ENCODE data around the gene YJEFN3.

Gene YJEFN3

DNA sequence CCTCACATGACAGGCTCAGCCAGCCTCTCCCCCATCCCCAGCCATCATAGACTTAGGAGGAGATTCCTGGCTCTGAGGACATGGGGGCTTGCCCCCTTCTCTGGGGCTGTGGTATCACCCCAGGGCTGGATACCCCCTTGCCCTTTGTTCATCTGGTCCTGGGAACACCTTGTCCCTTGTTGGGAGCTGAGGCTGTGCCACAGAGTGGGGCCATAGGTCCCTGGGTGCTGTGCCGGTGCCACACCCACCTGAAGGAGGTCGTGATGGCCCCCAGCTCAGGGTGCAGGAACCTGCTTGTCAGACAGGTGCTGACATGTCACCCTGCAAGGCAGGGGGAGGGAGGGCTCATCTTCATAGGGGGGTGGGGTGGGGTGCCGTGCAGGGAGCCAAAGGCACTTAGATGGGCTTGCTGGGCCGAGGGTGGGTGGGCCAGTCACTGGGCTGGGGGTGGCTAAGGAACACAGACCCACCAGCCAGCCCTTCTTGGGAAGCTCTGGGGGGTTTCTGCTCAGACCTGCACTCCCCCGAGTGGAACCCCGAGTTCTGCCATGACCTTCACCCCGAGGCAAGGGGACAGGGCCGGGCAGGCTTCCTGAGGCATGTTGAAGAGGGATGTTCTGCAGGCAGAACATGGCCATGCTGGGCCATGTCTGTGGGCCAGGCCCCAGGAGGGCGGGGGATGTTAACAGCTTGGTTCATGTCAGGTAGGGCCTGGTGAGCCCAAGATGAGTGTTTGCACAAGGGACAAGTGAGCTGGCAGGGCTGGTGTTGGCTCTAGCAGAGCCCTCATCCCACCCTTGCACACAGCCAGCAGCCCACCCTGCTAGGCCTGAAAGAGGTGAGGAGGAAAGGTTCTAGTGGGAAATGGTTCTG, 41.4 kb upstream of the YJEFN3 start:
- in situ Hi-C loops (cut with HindIII; ENCODE audit: low sequenced_read_pairs), result no loop called here
- no peak for DNase-seq (ENCODE audit: low read depth)
- TF ChIP-seq, protein P1, sequence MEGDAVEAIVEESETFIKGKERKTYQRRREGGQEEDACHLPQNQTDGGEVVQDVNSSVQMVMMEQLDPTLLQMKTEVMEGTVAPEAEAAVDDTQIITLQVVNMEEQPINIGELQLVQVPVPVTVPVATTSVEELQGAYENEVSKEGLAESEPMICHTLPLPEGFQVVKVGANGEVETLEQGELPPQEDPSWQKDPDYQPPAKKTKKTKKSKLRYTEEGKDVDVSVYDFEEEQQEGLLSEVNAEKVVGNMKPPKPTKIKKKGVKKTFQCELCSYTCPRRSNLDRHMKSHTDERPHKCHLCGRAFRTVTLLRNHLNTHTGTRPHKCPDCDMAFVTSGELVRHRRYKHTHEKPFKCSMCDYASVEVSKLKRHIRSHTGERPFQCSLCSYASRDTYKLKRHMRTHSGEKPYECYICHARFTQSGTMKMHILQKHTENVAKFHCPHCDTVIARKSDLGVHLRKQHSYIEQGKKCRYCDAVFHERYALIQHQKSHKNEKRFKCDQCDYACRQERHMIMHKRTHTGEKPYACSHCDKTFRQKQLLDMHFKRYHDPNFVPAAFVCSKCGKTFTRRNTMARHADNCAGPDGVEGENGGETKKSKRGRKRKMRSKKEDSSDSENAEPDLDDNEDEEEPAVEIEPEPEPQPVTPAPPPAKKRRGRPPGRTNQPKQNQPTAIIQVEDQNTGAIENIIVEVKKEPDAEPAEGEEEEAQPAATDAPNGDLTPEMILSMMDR (IDR thresholded peaks at IDR 0.05; ENCODE audit: low read depth, low read length, missing control alignments), result no peak
- no peak overlapping the region for H3K4me3 ChIP-seq (ENCODE audit: low read depth, low read length)

DNA sequence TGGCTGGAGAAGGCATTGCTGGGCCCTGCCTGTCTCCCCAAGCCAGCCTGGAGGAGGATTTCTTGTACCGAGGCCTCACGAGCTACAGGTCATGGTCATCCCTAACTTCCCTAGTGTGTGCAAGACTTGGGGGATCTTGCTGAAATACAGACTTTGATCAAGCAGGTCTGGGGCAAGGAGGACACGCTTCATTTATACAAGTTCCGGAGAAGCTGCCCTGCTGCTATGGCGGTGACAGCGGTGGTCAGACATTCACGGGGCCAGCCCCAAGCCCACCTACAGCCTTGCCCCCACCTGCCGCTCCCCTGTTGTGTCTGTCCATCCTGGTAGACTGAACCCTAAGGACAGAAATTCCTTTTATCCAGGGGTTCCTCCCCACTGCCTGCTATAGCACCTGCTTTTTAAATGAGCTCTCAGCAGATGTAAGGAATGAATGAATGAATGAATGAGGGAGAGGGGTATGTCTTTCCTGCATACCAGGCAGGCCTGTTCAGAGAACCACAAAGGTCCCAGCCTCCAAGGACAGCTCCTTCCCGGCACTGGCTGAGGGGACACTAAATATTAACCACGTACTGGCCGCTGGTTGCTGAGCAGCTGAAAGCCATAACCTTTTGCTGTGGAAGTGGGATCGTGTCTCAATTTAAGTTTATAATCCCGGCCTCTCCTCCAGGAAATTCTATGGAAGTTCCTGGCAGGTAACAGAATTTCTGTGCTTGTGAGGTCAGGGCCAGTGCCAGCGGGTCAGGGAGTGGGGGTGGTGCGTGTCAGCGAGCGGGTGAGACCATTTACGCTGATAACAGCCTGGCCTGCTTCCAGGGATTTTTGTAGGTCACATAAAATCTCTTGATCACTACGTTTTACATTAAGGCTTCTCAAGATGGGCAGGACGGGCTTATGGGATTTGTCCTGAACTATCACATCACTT, 40.5 kb upstream of the YJEFN3 start:
- in situ Hi-C loops (cut with HindIII; ENCODE audit: low sequenced_read_pairs), result no loop called here
- TF ChIP-seq, protein P1 (IDR thresholded peaks at IDR 0.05; ENCODE audit: low read depth, low read length, missing control alignments), result no peak

DNA sequence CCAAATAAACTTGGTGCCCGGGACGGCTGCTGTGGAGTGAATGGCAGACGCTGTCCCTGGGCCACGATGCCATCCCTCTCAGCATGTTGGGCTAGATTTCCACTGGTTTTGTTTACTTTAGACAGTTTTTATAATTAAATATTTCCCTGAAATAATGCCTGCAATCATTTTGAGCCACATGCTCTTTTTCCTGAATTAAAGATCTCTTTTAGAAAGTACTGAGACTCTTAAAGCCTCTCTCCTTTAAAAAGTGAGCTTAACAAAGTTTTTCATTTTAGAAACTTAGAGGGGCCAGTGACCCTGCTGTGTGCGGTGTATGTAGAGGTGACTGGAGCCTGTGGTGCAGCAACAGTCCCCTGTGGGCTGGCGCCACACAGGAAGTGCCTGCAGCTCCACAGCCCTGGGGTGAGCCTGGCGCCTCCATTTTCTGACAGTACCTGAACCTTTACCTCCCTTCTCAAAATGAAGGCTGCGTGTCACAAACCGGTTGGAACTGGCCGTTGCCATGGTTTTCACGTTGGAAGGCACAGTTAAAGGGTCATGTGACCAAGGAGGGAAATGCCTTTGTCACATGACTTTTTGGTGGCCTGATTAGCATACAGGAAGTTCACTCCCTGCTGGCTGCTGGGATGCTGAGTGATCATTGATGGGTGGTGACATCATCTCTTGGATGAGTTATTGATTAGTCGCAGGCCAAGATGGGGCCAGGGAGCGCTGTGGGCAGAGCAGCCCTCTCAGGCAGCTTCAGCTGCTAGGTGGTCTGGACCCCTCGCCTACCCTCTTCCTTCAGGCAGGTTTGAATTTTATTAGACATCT, 39.6 kb upstream of the YJEFN3 start:
- TF ChIP-seq, protein P1 (IDR thresholded peaks at IDR 0.05; ENCODE audit: low read depth, low read length, missing control alignments), result no peak
- DNase-seq (ENCODE audit: low read depth), result peak; percentile 82
- H3K4me3 ChIP-seq (ENCODE audit: low read depth, low read length), result no peak overlapping the region
- in situ Hi-C loops (cut with HindIII; ENCODE audit: low sequenced_read_pairs), result no loop called here

More for the DNA sequence above, 40.5 kb upstream of the YJEFN3 start:
- no peak for DNase-seq (ENCODE audit: low read depth)
- no peak overlapping the region for H3K4me3 ChIP-seq (ENCODE audit: low read depth, low read length)

DNA sequence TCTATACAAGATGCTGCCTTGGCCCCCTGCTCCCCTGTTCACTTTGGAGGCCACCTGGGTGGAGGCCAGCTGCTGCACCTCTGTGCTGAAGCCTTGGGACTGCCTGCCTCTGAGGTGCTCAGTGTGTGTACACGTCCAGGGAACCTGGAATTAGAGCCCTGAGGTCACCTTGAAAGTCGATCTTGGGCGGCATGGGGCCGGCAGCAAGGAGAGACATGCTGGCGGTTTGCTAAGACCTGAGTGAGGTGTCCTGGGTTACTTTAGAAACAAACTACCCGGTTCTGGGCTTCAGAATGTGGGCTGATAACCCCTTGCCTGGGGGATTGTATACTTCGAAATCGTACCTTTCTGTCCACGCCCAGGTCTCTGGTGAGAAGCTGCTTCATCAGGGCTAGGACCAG, 38.9 kb upstream of the YJEFN3 start:
- no peak overlapping the region for H3K4me3 ChIP-seq (ENCODE audit: low read depth, low read length)
- DNase-seq (ENCODE audit: low read depth), result no peak
- in situ Hi-C loops (cut with HindIII; ENCODE audit: low sequenced_read_pairs), result no loop called here

DNA sequence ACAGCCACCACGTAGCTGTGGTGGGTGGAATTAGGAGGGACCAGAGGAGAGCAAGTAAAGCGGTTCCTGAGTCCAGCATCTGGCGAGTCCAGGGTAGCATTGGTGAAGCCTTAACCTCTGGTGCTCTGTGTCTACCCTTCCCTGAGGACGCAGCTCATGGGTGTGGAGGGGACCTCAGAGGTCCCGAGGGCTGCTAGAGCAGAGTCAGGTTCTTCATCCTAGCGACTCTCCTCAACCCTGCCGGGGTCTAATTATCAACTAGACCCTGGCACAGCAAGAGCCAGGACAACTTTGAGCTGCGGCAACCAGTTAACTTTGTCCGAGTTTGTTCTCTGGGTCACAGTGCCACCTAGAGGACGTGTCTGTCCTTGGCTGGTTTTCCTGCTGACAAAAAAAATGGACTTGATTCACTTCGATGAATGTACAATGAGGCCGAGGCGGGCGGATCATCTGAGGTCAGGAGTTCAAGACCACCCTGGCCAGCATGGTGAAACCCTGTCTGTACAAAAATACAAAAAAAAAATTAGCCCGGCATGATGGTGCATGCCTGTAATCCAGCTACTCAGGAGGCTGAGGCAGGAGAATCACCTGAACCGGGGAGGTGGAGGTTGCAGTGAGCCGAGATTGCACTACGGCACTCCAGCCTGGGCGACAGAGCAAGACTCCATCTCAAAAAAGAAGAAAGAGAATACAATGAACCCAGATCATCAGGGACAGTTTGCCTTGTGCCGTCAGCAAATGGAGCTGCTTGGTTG, 38.3 kb upstream of the YJEFN3 start:
- H3K4me3 ChIP-seq (ENCODE audit: low read depth, low read length), result no peak overlapping the region
- TF ChIP-seq, protein P1 (IDR thresholded peaks at IDR 0.05; ENCODE audit: low read depth, low read length, missing control alignments), result peak; percentile 79
- DNase-seq (ENCODE audit: low read depth), result peak; percentile 70
- in situ Hi-C loops (cut with HindIII; ENCODE audit: low sequenced_read_pairs), result no loop called here

More for the DNA sequence above, 38.9 kb upstream of the YJEFN3 start:
- TF ChIP-seq, protein P1 (IDR thresholded peaks at IDR 0.05; ENCODE audit: low read depth, low read length, missing control alignments), result no peak

Measured in astrocyte of the cerebellum (primary cell).